Nephron (organoid): ENCODE results near the gene BACH2.

ENCODE experiments used
- H3K27ac Mint-ChIP-seq, 3 experiments: 2 replicates each; pipeline ENCODE4 v1.8.0; 2020; ENCODE audit warnings: mixed read lengths in 3 of 3, mild to moderate bottlenecking in 2 of 3, moderate library complexity in 1 of 3
- H3K27me3 Mint-ChIP-seq: 2 replicates; pipeline ENCODE4 v1.8.0; 2021; ENCODE audit warnings: low read depth, mild to moderate bottlenecking, moderate library complexity, mixed read lengths
- H3K36me3 Mint-ChIP-seq: 2 replicates; pipeline ENCODE4 v1.8.0; 2020; ENCODE audit warnings: low read depth, mixed read lengths
- H3K4me1 Mint-ChIP-seq: 2 replicates; pipeline ENCODE4 v1.8.0; 2020; ENCODE audit warnings: mixed read lengths
- H3K4me3 Mint-ChIP-seq, 3 experiments: 2 replicates each; pipeline ENCODE4 v1.8.0; 2020; ENCODE audit warnings: mild to moderate bottlenecking in 3 of 3, mixed read lengths in 3 of 3, moderate library complexity in 2 of 3
- H3K9me3 Mint-ChIP-seq: 2 replicates; pipeline ENCODE4 v1.8.0; 2020; ENCODE audit warnings: mixed read lengths
- CTCF ChIP-seq, 3 experiments: fragments of 200-600 bp; sonication (generic); IDR thresholded peaks; one replicate each; pipeline ENCODE4 v1.5.0; 2021; ENCODE audit warnings: antibody characterized with exemption in 3 of 3; ENCODE audit not compliant: unreplicated experiment in 3 of 3

The BACH2 gene

GRCh38 chr6:90053614-90054013 is 243.0 kb downstream of the BACH2 start:
- Mint-ChIP-seq H3K27me3 (no peaks in the 10 kb centered on the region), H3K36me3 (peaks cover 33% of the 10 kb centered on the region), H3K9me3 (peaks cover 42% of the 10 kb centered on the region), H3K4me1 (peaks cover 4% of the 10 kb centered on the region), H3K4me3 (no peak overlapping the region), H3K27ac (no peak overlapping the region)
- no peak for TF ChIP-seq CTCF (IDR thresholded peaks at IDR 0.05; ENCODE audit: unreplicated experiment in 3 of 3)

GRCh38 chr6:90049295-90049694 is 247.3 kb downstream of the BACH2 start:
- Mint-ChIP-seq H3K4me3 (no peak overlapping the region), H3K9me3 (peaks cover 17% of the 10 kb centered on the region), H3K27me3 (no peaks in the 10 kb centered on the region), H3K4me1 (peaks cover 4% of the 10 kb centered on the region), H3K27ac (no peak overlapping the region), H3K36me3 (peaks cover 16% of the 10 kb centered on the region)
- TF ChIP-seq CTCF (IDR thresholded peaks at IDR 0.05; ENCODE audit: unreplicated experiment in 3 of 3) = no peak

GRCh38 chr6:90048206-90048967 is 248.3 kb downstream of the BACH2 start:
- H3K9me3 Mint-ChIP-seq = peaks cover 10% of the 10 kb centered on the region
- TF ChIP-seq CTCF (IDR thresholded peaks at IDR 0.05; ENCODE audit: unreplicated experiment in 3 of 3) = no peak
- peaks cover 4% of the 10 kb centered on the region for H3K4me1 Mint-ChIP-seq
- no peaks in the 10 kb centered on the region for H3K27me3 Mint-ChIP-seq
- no peak overlapping the region for H3K4me3 Mint-ChIP-seq
- H3K27ac Mint-ChIP-seq = no peak overlapping the region
- H3K36me3 Mint-ChIP-seq = peaks cover 9% of the 10 kb centered on the region

- Mint-ChIP-seq H3K27me3 (no peaks in the 10 kb centered on the region), H3K27ac (no peak overlapping the region), H3K4me1 (peaks cover 4% of the 10 kb centered on the region), H3K4me3 (no peak overlapping the region), H3K9me3 (peaks cover 2% of the 10 kb centered on the region), H3K36me3 (no peaks in the 10 kb centered on the region)
- TF ChIP-seq CTCF (IDR thresholded peaks at IDR 0.05; ENCODE audit: unreplicated experiment in 3 of 3) = no peak
These were observed 251.1 kb downstream of the BACH2 start for GRCh38 chr6:90045535-90045934.

GRCh38 chr6:90044833-90045381 is 251.7 kb downstream of the BACH2 start:
- H3K36me3 Mint-ChIP-seq = no peaks in the 10 kb centered on the region
- H3K4me3 Mint-ChIP-seq = no peak overlapping the region
- TF ChIP-seq CTCF (IDR thresholded peaks at IDR 0.05; ENCODE audit: unreplicated experiment in 3 of 3) = no peak
- H3K9me3 Mint-ChIP-seq = peaks cover under 1% of the 10 kb centered on the region
- no peaks in the 10 kb centered on the region for H3K27me3 Mint-ChIP-seq
- H3K27ac Mint-ChIP-seq = no peak overlapping the region
- peaks cover 4% of the 10 kb centered on the region for H3K4me1 Mint-ChIP-seq
